Medulla oblongata (tissue), 1 donor: ENCODE data around the gene HNRNPH3.
"Not testable (repeated sequence)": the region's sequence is repeated elsewhere in the genome, so short reads cannot be mapped to it uniquely, and the experiment has no call there.

ENCODE experiments used
- DNase-seq: peaks from one replicate; pipeline ENCODE4 v3.0.0-alpha.2; 2015; ENCODE audit errors: extremely low spot score

Gene HNRNPH3

DNA sequence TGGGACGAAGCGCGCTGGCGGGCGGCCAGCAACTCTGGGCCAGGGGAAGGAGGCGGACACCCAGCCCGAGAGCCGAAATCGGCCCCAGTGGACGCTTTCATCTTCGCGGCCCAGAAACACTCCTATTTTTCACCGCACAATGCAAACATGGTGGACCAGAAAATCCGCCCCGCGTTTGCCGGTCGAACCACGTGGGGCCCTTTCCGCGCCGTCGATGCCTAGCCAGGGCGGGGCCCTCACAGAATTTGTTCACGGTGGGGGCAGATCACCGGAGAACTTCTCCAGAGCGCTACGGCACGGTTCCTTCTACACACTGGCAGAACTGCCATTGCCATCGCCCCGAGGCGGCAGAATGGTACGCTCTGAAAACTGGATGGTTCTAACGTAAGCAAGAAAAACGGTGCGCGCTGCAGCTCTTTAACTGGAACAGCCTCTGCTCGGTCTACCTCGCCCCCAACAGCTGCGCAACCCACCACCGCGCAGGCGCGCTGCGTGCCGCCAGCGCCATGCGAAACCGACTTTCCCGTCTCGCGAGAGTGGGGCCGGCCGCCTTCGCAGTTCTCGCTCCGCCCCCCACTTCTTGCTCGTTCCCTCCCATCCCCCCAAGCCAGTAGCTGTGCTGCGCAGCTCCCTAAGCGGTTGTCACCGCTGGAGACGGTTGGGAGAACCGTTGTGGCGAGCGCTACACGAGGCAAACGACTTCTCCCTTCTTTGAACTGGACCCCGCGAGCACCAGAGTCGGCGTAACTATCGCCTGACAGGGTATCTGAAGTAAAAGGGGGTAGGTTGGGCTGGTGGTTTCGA lies at the start of gene HNRNPH3:
HNRNPH3 (plus strand) TSS at position 610 of the 804 bp plus-strand sequence. CDS start 5,158 bp downstream, outside the sequence.
- DNase-seq: peak; percentile 98

DNA sequence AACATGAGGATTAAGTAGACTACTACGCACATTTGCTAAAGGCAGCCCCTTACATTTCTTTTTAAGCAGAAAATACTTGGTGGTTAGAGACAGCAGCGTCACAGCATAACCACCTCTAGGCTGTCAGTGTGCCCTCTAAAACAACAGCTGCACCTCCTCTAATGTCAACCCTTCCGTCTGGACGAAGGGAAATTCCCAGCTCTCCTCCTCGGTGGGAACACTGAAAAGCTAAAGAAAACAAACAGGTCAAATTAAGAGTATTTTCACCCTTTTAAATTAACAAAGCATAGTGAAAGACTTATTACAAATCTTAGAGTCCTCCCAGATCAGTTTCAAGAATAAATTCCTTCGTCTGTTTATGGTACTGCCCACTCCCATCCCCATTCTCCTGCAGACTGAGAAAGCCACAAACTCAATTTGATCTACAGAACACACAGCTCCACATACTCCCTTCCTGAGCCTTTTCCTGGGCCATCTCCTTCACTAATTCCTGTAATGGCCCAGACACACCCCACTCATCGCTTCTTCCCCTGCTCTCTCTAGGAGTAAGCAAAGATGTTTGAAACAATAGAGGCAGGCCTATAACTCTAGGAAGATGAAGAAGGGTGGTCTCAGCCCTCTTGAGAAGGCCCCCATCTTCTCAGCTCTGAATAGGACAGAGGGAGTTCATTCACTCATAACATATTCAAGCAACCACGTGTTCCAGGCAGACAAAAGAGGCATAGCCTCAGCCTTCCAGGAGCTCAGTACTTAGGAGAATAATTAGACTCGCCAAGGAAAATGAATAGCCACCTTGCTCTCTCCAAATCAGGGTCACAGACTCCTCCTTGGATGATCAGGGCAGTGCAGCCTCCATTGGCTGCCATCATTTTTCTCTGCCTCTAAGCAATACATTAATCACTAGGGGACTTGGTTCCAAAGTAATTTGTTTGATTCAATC lies 47.5 kb upstream of the HNRNPH3 start:
- no peak for DNase-seq

- no peak for DNase-seq
Measured at GRCh38 chr10:68288717-68289116, 43.1 kb upstream of the HNRNPH3 start.

- no peak for DNase-seq
Measured at GRCh38 chr10:68290736-68291135, 41.1 kb upstream of the HNRNPH3 start.

DNA sequence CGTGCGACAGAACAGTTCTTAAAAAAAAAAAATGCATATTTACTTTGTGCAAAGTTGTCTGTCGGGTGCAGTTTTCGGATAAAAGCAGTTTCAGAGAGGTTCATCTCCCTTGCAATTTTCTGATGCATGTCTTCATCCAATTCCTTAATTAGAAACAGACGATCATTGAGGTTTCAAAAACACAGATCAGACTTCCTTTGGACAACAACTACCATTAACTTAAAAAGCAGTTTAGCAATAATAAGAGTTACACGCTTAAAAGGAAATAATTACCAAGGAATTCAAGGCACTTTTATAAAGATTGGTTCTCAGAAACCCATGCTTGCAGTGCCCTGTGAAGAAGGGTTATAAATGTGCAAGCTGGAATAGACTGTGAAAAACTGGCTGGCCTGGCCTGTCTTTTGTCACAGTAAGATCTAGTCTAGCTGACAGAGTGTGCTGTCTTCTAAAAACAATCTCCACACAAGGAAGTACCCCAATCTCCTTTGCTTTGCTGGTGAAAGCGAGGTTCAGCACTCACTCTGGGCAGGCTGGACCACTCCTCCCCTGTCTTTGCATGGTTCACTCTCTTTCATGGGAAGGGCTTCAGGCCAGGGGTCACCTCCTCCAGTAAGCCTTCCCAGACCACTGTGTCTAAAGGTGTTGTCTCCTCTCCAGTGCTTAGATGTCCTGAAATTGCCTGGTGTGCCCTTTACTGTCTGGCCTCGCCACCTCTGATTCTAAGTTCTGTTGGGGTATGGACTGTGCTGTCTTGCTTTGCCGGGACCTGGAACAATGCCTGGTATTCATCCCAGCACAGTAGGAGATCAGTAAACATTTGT lies 34.8 kb upstream of the HNRNPH3 start:
- no peak for DNase-seq

DNA sequence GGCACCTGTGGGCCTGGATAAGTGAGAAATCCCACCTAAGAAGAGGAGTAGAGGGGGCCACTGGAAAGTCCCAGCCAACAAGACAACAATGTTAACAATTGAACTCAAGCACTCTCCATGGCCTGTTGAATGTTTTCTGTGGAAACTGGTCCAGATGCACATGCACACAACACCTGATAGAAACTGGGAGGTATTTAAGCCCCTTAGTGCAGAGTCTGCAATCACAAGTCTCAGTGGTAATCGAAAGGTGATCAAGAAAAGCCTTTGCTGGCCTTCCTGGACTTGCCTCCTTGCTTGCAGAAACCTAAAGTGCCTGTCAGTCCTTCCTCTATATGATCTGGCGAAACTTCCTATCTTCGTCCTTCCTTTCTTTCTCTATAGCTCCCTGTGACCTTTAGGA lies 30.6 kb upstream of the HNRNPH3 start:
- no peak for DNase-seq

DNA sequence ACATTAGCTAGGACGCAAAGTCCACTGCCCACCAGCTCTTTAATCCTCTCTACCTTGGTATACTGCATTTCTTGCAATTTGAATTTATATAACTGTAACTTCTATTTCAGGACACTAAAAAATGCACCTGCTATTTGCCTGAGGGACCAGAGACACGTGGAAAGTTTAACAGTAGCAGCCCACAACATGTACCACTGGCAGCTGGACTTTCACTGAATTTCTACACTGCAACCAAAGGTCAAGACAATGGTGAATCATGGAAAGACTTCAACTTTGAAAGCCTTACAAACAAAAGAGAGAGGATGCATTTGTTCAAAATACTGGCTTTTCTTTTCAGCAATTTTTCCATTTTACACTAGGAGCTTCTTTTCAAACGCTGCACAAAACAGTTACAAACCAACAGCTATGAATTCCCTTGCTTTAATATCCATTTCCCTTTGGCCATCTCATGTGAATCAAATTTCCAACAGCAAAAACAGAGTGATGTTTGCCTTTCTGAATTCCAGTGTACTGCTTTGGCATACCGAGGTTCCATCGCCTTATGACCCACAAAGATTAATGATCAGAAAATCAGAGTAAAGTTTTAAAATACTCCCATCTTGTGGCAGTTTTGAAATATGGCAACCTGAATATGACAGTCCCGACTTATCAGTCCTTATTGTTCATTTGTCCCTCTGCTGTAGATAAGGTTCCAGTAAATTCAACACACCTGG lies 29.9 kb upstream of the HNRNPH3 start:
- DNase-seq: peak; percentile 68

DNA sequence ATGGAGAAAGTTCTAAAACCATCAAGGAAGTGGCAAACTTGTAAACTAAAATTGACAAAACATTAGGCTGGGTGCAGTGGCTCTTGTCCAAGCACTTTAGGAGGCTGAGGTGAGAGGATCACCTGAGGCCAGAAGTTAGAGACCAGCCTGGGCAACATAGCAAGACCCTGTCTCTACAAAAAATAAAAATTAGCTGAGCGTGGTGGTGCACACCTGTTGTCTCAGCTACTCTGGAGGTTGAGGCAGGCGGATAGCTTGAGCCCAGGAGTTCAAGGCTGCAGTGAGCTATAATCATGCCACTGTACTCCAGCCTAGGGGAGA lies 29.4 kb upstream of the HNRNPH3 start:
- no peak for DNase-seq

DNA sequence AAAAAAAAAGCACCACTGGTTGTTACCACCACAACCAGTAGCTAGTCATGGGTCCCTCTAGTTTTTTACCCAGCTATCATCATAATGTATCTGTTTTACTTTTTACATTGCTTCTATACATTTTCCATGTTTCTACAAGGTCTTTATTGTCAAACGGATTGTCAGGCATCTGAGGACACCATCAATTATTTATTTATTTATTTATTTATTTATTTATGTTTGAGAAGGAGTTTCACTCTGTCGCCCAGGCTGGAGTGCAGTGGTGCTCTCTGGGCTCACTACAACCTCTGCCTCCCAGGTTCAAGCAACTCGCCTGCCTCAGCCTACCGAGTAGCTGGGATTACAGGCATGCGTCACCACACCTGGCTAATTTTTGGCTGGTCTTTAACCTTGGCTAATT lies 29.0 kb upstream of the HNRNPH3 start:
- DNase-seq: no peak

DNA sequence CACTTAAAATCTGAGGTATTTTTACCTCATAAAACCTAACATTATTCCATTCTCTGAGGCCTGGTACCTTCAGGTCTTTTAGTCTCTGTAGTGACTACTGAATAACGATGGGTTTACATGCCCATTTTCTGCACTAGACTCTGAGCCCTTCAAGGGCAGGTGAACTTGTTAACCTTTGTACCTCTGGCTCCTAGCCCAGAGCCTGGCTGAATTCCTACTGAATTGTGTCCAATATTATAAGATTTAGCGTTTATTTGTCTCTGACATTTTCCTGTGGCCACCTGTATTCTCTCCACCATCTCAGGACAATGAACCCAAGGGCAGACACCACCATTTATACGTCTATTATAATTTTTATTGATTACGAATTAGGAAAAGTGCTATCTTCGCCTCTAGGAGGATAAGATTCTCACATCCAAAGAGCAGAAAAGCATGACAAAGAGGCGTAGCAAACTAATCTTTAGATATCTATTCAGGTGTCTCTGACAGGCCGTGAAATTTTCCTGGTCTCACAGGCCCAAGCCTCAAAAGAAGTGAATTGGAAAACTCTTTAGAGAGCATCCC lies 27.9 kb upstream of the HNRNPH3 start:
- no peak for DNase-seq

- no peak for DNase-seq
Measured at GRCh38 chr10:68305854-68306253, 26.0 kb upstream of the HNRNPH3 start.

GRCh38 chr10:68310531-68310930 lies 21.3 kb upstream of the HNRNPH3 start:
- DNase-seq: no peak

GRCh38 chr10:68314930-68315329 lies 16.9 kb upstream of the HNRNPH3 start:
- DNase-seq: not testable (repeated sequence)

GRCh38 chr10:68315582-68315981 lies 16.3 kb upstream of the HNRNPH3 start:
- no peak for DNase-seq

GRCh38 chr10:68318331-68319059 lies 13.4 kb upstream of the HNRNPH3 start:
- no peak for DNase-seq

GRCh38 chr10:68324396-68324795 lies 7.5 kb upstream of the HNRNPH3 start:
- DNase-seq: not testable (repeated sequence)

DNA sequence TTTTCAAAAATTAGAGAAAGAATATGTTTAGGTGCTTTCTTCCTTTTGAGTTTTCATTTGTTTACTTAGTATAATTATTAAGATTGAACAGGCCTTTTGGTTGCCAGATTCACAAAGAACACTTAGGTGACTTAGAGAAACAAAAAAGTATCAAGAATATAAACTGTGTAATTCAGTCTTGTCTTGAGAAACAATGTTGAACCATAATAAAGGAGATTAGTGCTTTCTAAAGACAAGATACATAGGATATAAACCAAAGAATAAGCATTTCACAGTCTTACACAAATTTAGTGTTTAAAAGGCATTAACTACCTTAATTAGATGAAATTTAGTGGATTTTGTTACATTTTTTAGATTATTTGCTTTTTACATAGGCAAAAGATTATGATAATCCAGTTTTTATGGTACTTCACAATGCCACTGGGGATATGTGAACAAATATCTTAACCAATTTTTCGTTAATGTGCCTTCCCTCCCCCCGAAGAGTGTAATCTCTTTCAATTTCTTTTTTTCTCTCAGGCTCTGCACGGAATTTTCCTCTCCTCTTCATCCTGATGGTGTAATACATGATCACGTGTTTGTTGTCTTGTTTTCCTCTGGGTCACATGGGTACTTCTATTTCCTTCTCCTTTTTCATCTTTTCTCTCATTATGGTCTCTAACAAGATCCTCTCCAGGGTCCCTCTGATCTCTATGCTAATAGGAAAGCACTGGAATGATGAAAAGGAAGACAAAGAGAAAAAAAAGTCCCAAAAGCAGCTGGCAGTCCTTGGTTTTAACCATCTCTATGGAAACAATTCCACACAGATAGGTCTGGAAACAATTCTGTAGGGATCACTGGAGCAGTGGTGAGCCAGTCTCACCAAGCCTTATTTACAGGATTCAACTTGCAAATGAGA lies 3.7 kb upstream of the HNRNPH3 start:
- peak; percentile 96 for DNase-seq

DNA sequence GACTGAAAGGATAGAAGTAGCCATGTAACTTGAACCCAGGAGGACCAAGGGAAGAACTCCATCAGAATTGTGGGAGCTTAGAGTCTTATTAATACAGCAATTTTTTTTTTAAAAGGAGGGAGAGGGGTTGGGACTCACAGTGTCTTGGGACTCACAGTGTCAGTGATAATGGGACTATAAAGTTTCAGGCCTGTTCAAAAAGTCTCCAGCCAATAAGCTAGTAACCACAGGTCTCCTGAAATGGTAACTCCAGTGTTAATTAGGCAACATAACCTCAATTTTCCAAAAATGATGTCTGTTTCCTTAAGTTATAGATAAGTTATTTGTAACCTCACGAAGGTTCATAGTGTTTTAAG lies 2.4 kb upstream of the HNRNPH3 start:
- DNase-seq: no peak

DNA sequence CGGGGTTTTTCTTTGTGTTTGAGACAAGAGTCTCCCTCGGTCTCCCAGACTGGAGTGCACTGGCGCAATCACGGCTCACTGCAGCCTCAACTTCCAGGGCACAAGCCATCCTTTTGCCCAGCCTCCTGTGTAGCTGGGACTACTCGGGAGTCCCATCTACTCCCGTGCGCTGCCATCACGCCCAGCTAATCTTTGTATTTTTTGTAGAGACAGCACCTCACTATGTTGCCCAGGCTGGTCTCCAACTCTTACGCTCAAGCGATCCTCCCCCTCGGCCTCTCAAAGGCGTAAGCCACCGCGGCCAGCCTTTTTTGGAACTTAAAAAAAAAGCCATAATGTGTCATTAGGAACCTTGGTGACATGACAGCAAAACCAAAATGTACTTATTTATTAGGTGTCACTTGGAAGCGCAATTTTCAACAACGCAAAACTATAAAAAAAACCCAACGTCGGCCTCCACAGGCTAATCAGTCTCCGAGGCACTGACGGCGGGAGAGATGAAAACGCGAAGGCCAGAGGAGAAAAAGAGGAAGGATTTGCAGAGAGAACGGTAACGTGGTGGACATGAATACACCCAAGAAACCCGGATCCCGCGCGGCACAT lies 911 bp upstream of the HNRNPH3 start:
- peak; percentile 65 for DNase-seq
